ENCODE results near the gene LCN1. TPM values are rescaled to one million over a fixed set of nuclear protein-coding genes. Genes with fewer than 3 reads are reported as not detected.

The LCN1 gene
- total RNA-seq, 2 donors from 2014 or later = not detected

DNA sequence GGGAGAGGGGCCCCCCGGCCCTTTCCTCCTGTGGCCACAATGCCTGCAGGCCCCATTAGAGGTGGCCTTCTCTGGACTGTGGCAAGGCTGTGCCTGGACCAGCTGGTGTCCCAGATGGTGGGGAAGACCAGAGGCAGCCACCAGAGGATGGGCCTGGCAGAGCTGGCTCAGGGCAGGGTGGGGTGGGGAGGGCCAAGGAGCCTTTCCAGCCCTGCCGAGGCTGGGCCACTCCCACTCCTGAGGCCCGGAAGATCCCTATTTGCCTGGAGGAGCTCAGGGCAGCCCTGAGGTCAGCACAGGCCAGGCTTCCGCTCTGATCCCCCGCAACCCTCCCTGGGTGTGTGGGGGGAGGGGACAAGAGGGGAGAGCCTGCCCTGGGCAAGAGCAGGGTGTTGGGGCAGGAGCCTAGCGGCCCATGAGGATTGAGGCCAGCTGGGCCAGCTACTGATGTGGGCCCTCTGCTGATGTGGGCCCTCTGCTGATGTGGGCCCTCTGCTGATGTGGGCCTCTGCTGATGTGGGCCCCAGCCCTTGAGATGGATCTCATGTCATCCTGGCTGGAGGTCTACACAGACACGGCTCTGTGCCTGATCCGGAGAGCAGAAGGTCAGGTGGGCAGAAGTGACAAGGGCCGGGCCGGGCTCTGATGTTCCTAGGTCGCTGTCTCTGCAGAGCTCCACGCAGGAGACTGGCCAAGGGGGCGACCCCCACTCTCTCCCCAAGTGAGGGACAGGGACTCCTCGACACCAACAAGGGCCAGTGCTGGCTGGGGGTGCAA lies 14.7 kb upstream of the LCN1 start:
- peaks cover 3 to 10% of the 10 kb centered on the region in 2 donors for H3K4me1 ChIP-seq (ENCODE audit: control insufficient read depth in 1 of 2, low read depth in 2 of 2)
- no peak overlapping the region for H3K27ac ChIP-seq
- no peaks in the 10 kb centered on the region for H3K27me3 ChIP-seq (replicated peaks; ENCODE audit: insufficient read depth)
- no peak for ATAC-seq (ENCODE audit: insufficient number of reproducible peaks, low FRiP score, low read depth)
- no peak for TF ChIP-seq CTCF (IDR thresholded peaks at IDR 0.05)
- no peak overlapping the region for H3K4me3 ChIP-seq
- DNase-seq (ENCODE audit: low spot score) = no peak
- H3K9me3 ChIP-seq = no peaks in the 10 kb centered on the region
- peaks cover 25% of the 10 kb centered on the region for H3K36me3 ChIP-seq

GRCh38 chr9:135507104-135508035 lies 13.9 kb upstream of the LCN1 start:
- H3K36me3 ChIP-seq = peaks cover 25% of the 10 kb centered on the region
- no peak overlapping the region for H3K4me3 ChIP-seq
- H3K27ac ChIP-seq = no peak overlapping the region
- no peaks in the 10 kb centered on the region for H3K9me3 ChIP-seq
- no peaks in the 10 kb centered on the region for H3K27me3 ChIP-seq (replicated peaks; ENCODE audit: insufficient read depth)
- H3K4me1 ChIP-seq (ENCODE audit: control insufficient read depth in 1 of 2, low read depth in 2 of 2) = peaks cover 0 to 1% of the 10 kb centered on the region in 2 donors
- ATAC-seq (ENCODE audit: insufficient number of reproducible peaks, low FRiP score, low read depth) (no peak), DNase-seq (ENCODE audit: low spot score) (no peak)
- TF ChIP-seq CTCF (IDR thresholded peaks at IDR 0.05) = no peak

GRCh38 chr9:135508211-135508820 lies 12.9 kb upstream of the LCN1 start:
- no peak overlapping the region for H3K27ac ChIP-seq
- no peak overlapping the region for H3K4me3 ChIP-seq
- H3K36me3 ChIP-seq = peaks cover 17% of the 10 kb centered on the region
- no peaks in the 10 kb centered on the region for H3K4me1 ChIP-seq (ENCODE audit: control insufficient read depth in 1 of 2, low read depth in 2 of 2)
- no peak for ATAC-seq (ENCODE audit: insufficient number of reproducible peaks, low FRiP score, low read depth)
- no peak for TF ChIP-seq CTCF (IDR thresholded peaks at IDR 0.05)
- no peak for DNase-seq (ENCODE audit: low spot score)
- no peaks in the 10 kb centered on the region for H3K9me3 ChIP-seq
- H3K27me3 ChIP-seq (replicated peaks; ENCODE audit: insufficient read depth) = no peaks in the 10 kb centered on the region

DNA sequence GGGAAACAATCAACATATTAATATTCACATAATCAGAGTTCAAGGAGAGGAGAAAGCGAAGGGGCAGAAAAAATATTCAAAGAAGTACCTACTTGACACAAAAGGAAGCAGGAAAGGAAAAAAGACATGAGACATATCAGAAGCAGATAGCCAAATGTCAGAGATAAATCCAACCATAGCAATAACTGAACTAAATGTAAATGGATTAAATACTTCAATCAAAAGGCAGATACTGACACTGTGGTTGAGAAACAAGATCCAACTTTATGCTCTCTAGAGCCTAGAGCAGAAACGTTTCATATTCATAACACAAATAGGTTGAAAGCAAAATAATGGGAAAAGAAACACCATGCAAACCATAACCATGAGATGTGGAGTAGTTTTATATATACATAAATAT lies 11.8 kb upstream of the LCN1 start:
- no peaks in the 10 kb centered on the region for H3K9me3 ChIP-seq
- H3K27me3 ChIP-seq (replicated peaks; ENCODE audit: insufficient read depth) = no peaks in the 10 kb centered on the region
- ATAC-seq (ENCODE audit: insufficient number of reproducible peaks, low FRiP score, low read depth) (no peak), DNase-seq (ENCODE audit: low spot score) (no peak)
- H3K27ac ChIP-seq = no peak overlapping the region
- no peak overlapping the region for H3K4me3 ChIP-seq
- peaks cover 5% of the 10 kb centered on the region for H3K36me3 ChIP-seq
- no peaks in the 10 kb centered on the region for H3K4me1 ChIP-seq (ENCODE audit: control insufficient read depth in 1 of 2, low read depth in 2 of 2)
- no peak for TF ChIP-seq CTCF (IDR thresholded peaks at IDR 0.05)

DNA sequence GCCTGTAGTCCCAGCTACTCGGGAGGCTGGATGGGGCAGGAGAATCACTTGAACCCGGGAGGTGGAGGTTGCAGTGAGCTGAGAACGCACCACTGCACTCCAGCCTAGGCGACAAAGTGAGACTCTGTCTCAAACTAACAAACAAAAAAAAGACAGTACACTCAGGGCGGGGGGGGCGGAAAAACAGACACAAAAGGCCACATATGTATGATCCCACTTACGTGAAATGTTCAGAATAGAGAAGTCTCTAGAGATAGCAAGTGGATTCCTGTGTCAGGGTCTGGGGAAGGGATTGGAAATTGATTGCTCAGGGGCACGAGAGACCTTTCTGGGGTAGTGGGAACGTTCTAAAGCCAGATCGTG lies 9.0 kb upstream of the LCN1 start:
- H3K27me3 ChIP-seq (replicated peaks; ENCODE audit: insufficient read depth) = no peaks in the 10 kb centered on the region
- H3K4me1 ChIP-seq (ENCODE audit: control insufficient read depth in 1 of 2, low read depth in 2 of 2) = no peaks in the 10 kb centered on the region
- DNase-seq (ENCODE audit: low spot score) (no peak), ATAC-seq (ENCODE audit: insufficient number of reproducible peaks, low FRiP score, low read depth) (no peak)
- no peak overlapping the region for H3K4me3 ChIP-seq
- no peaks in the 10 kb centered on the region for H3K36me3 ChIP-seq
- no peak for TF ChIP-seq CTCF (IDR thresholded peaks at IDR 0.05)
- H3K9me3 ChIP-seq = no peaks in the 10 kb centered on the region
- no peak overlapping the region for H3K27ac ChIP-seq
